Muscle of arm (tissue), 12 donors: ENCODE data around the gene PLCL1. TPM values are rescaled to one million over a fixed set of nuclear protein-coding genes. Genes with fewer than 3 reads are reported as not detected.

ENCODE experiments used
- DNase-seq: peaks from one replicate; pipeline ENCODE4 v3.0.0-alpha.2; 2013
- polyA plus RNA-seq, 12 donors: library from polyadenylated mRNA; unstranded; fragments of 120-200 nt; gene quantifications; one replicate each; pipeline ENCODE4 v1.2.1, GENCODE V29; 2013; ENCODE audit not compliant: insufficient read length in 12 of 12

PLCL1 gene
- polyA plus RNA-seq, 12 donors = 7.8 to 24.6 (median 17.0) TPM; not detected in 1

DNA sequence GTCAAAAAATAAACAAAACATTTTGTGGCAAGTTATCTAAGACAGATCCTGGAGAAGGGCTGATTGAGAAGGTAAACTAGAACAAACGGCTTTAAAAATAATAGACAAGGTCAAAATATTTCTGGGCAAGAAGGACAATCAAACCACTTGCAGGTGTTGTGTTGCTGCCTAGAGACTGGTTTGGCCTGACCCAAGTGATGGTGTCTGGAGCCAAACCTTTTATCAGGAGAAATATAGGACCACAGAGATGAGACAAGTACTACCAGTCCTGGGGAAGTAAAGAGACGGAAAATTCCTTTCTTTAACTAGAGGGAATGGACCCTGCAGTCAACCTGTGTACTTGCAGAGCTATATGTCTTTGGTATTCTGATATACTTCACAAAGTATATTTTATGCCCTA, 44.2 kb downstream of the PLCL1 start:
- no peak for DNase-seq

DNA sequence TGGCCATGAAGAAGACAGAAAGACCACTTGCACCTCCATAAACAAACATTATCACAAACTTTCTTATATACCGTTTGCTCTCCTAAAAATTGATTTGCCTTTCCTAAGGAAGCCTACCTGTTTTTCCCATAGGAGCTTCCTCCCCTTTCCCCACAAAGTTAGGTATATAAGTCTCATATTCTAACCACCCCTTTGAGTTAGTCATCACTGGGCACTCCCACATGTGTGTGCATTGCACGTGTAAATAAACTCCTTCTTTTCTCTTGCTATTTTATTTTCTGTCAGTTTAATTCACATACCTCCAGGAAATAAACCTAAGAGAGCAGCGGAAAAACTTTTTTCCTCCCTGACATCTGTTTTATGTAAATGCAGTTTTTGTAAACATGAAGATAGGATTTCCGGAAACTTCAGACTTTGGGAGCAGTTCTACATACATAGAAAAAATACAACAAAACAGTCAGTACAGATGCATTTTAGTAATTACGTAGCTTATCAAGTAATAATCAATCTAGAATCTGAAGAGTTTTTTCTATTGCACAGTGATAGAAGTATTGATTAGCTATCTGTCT, 46.6 kb downstream of the PLCL1 start:
- DNase-seq = no peak

DNA sequence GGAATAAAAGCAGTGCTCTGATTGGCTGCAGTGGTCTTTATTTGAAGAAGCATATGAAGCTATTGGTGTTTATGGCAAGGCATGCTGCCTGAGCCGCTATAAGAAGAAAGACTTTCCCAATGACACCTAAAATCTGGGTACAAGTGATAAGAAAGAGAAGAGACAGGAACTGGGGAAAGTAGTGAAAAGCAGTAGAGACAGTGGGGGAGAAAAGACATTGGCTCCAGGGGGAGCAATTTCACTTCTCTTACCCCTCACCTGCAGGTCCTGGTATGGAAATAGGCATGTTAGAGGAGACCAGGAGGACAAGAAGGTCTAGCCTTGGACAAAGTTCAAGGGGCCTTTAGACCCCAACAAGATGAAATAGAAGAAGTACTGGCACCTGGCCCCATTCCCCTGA, 47.1 kb downstream of the PLCL1 start:
- no peak for DNase-seq

DNA sequence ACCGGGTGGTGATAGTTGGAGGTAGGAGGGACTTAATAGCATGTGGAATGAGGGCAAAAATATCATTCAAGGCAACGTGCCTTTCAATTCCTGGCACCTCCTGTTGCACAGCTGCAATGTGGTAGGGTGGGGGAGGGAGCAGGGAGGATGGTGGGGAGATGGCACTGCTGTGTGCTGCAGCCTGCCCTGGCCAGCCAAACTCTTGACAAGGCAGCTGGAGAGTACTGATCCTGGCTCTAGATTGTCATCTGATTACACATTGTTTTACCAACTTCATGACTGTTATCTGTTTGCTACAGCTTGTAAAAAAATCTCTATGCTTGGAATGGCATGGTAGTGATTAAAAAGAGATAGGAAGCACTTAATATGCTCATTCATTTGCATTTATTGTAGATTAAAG, 47.7 kb downstream of the PLCL1 start:
- no peak for DNase-seq

DNA sequence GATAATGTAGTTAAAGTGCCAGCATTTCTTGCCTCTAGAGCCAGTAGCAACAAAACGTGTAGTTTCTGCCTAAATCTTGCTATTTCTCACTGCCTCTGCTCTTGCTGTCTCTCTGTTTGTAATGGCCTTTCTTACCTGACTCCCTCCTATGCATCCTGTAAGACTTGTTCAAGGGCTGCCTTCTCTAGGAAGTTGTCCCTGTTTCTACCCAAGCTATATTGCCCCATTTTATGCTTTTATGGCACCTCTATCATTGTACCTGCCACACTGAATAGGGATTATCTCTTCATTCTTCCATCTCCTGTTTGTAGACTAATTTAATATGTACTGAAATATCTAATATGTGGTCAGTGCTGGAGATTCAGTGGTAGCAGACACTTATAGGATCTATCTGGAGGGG, 49.2 kb downstream of the PLCL1 start:
- no peak for DNase-seq

DNA sequence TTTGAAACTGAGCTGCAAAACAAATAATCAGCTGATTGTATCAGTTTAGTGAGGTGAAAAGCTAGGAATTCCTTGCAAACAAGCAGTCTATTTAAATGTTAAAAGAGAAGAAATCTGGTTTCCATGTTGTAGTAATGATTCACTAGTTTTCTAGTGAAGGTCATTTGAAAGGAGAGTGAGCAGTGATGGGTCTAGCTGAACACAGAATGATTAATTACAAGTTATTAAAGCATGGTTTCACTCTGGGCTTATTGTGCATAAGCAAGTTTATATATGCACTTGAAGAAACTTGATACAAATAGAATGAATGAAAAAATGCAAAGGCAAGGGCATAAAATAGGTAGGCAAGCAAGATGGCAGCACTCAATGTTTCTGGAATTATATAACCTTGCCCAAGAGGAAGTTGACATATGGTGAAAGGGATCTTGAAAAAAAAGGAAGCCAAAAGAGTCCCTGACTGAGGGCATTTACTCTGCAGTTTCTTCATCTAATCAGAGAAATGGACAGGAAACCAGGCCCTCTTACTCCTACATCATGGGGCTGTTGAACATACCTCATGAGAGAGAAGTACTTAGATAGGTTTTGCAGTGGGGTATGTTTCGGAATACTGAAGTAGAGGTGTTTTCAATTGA, 53.2 kb downstream of the PLCL1 start:
- DNase-seq = no peak

DNA sequence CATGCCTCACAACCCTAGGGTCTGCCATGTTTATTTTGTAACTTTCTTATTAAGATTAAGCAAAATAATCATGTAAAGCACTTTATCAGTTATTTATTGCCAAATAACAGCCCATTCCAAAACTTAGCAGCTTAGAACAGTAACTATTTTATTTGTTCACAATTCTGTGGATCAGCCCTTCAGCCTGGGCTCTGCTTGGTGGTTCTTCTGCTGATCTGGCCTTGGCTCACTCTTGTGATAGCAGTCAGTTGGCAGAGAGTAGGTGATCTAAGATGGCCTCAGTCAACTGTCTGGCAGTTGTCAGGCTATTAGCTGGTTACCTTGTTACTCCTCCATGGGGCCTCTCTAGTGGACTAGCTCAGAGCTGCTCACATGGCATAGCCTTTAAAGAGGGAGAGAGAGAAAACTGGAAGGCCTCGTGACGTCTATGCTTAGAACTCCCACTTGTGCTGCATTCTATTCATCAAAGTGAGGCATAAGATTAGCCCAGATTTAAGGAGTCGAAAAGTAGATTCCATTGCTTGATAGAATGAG, 54.3 kb downstream of the PLCL1 start:
- no peak for DNase-seq

DNA sequence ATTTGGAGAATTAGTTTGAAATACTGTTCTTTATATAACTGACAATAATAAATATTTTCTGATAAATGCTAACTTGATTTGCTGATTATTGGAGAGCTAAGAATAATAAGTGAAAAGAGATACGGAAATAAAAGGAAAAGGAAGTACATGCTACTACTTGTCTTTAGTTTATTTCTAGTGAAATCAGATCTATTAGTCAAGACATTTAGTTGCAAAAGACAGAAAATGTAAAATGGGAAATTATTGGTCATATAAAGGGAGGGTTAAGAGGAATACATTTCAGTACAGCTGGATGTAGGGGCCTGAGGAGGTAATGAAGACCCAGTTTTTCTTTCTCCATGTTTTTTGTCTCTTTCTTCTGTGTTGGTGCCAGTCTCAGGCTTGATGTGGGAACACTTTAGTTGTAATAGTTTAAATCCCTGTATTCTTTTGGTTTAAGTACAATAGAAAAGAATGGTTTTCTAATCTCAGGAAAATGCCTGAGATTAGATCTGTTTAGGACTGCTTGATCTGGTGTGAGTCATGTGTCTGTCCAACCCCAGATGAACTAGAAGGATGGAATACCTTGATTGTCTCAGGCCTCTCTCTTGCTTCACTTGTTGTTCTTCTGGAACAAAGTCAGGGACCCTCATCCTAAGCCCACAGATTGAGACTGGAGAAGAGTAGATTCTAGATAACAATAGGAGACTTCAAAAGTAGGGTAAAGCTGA, 58.0 kb downstream of the PLCL1 start:
- DNase-seq = no peak

DNA sequence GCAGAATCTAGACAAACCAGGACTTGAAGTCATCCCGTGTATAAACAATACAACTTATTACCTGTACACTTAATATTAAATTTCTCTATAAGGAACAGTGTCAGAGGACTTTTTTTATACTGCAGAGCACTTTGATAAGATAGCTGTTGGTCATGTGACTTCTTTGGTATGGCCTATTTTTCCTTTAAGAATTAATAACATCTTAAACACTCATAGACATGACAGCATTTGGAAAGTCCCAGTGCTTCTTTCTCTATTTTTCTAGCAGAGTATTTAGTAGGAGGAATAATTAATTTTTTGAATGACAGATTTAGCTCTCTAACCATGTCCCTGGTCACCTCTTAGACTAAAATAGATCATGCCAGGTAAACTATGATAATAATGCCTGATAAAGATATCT, 59.4 kb downstream of the PLCL1 start:
- no peak for DNase-seq

DNA sequence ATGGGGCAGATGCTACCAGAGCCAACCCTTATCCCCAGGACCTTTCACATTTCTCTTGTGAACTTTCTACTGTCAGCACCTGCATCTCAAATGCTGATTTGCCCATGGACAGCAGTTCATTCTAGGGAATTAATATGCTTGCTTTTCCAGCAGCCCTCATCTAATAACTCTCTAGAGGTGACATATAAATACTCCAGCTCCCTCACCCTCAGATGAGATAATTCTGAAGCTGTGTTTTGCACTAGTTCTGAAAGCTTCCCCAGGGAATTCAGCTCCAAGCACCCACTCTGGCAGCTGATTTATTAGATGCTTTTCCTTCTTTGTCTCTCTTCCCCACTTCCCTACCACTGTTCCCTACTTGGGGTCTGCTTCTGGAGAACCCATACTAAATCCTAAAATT, 62.1 kb downstream of the PLCL1 start:
- no peak for DNase-seq

DNA sequence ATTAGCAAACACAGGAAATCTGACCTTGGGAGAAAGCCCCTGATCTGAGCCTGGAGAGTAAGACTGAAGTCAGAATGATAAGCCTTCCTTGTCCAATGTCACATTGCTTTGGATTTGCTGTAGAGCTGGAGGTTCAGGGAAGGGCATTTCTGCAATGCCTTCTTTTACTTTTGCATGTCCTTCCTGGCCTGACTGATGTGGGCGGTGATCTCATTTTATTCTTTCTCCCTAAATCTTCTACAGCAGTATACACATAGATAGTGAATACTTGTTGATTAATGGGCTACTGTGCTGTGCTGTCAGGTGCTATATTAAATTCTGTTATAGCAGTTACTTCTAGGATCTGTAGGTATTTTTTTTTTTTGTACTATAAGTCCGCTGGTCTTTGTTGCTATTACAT, 62.6 kb downstream of the PLCL1 start:
- no peak for DNase-seq

DNA sequence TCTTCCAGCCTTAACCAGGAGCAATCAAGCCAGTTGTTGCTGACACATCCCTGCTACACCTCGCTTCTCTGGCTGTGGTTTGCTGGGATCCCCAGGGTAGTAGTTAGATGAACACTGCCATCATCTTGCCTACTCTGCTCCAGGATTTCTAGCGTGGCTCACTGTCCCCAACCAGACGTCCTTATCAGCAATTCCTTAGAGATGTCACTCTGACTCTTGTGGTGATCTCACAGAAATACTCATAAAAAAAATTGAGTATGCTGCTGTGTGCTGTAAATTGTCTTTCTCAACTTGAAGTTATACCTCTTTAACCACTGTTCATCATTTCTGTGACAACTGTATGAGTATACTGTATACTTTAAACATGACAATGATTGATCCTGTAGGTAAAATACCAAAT, 63.2 kb downstream of the PLCL1 start:
- no peak for DNase-seq

DNA sequence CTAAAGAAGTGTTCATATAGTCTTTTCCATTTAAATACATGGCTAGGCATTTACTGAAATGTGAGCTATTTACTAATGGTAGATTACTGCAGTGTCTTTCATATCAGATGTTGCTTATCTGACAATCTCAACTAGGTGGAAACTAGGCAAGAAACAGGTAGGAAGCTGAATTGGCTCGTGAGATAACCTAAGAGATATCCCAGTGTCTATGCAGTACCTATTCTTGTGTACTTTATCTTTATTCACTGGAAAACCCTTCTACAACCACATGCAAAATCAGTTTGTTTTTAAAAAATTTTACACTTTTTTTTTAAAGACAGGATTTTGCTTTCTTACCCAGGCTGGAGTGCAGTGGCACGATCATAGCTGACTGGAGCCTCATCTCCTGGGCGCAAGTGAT, 63.8 kb downstream of the PLCL1 start:
- DNase-seq = no peak

DNA sequence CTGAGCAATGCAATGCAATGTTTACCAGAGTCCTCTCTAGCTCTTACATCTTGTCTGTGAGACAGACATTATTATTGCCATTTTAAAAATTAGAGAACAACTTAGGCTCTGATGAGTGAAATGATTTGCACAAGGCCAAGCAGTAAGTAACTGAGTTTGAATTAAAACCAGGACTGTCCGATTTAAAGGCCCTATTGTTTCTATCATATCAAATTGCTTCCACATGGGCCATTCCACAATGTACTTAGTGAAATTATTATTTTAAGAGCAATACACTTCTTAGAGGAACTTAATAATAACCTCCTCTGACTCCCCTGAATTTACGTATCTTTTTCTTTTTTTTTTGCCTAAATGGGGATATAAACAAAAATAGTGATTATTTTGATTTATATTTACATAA, 64.6 kb downstream of the PLCL1 start:
- no peak for DNase-seq

DNA sequence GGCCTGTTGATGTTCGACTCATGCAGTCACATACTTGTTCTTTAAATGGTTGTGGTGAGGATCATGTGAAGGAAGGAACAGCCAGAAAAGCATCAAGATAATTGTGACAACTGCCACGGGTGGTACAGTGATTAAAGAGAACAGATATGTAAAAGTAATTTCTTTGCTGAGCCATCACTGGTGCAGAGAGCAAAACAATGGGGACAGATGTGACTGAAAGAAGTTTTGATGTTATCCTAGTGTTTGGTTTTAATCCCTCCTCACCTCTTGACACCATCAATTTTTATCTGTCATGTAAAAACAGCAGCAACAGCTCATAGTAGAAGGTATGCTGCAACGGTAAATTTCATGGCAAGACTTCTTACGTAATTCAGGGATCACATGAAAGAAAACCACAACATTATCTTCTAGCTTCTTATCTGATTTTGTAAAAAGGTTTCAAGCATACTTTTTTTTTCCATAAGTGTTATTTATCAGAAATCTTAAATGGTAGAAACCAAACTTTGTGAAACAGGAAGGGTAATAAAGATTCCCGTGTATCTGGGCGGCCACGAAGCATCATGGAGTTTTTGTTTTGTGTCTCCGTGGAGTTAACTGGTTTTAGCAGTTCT, 65.2 kb downstream of the PLCL1 start:
- no peak for DNase-seq

DNA sequence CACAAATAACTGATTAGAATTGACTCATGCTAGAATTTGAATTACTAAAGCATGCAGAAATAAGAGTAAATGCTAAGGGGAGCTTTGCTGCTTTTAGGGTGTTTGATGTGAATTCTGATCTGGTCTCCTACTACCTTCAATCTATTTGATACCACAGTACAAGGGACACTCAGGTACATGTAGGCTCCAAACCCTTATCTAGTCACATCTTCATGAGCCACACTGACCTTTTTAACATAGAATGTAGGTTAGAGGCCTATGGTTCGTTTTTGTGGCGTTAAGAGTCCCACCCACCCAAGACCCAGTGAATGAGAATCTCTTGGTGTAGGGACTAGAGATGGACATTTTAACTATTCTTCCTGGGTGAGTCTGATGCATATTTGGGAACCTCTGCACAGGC, 65.7 kb downstream of the PLCL1 start:
- DNase-seq = no peak

DNA sequence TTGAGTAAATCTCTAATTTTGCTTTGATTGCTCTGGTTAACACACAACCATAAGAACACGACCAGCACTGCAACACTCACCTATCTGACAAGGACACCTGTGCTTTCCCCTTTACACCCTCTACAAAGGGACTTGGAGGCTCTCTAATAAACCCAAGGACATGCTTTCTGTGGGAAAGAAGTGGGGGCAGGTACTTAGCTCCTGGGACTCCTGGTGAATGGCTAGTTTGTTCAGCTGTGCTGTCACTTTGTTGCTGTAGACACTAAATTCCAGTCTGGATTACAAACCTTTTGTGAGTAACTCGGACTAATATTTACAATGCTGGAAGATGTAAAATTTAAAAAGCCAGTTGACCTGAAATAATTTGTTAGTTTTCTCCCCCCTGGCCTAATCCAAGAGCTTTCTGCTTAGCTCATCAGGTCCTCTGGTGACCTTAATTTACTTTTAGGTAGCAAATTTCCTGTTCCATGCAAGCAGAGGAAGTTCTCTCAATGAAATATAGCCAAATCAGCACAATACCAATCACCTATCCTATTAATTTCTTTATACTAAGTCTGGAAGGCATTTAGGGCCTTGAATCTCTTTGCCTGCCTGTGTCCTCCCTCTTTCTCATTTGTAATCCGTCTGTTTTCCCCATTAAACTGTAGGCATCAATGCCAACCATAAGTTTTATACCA, 67.5 kb downstream of the PLCL1 start:
- no peak for DNase-seq

DNA sequence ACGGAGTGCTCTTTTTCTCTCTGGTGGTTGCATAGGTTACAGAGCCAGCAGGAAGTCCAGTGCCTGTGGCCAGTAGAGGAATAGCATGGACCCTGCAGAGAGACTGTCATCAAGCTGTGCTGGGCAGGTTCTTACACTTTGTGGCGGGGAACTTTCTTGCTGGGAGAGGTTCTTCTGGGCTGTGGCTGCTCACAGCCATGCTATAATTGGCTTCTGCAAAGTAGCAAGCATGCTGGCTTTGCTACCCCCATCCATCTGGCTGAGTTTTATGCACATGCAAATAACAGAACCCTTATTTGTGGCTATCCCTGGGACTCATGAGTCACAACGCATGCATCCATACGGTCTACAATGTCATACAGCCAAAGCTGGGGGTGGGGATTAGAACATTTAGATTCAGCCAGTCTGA, 68.9 kb downstream of the PLCL1 start:
- DNase-seq = no peak

DNA sequence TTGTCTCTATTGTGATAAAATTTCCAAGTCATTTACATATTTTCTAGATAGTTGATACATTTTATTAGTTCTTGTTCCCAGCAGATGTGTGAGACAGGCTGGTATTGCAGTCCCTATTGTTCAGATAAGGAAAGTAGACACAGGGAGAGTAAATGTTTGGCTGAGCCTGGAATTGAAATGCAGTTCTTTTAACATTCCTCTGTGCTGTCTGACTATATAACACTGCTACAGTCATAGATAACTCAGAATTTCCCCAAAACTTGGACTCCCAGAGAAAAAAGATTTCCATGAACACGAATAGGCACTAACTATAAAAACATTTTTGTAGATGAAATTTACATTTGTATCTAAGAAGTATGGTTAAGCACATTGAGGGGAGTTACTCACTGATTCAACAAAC, 71.4 kb downstream of the PLCL1 start:
- no peak for DNase-seq

DNA sequence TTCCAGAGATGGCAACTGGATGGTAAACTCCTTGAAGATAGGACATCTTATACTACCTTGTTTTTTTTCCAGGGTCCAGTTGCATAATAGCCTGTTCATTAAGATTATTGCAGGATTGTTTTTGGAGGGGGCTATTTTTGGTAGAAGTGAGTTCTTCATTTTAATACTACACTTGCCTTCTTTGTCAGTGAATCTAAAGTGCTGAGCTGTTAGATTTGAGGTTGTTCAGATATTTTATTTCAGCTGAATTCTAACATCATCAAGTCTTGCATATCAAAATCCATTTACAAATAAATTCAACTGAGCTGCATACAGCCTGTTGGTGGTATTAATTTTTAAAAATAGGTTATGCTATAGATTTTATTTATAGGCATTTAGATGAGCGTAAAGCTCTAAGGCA, 72.1 kb downstream of the PLCL1 start:
- no peak for DNase-seq

DNA sequence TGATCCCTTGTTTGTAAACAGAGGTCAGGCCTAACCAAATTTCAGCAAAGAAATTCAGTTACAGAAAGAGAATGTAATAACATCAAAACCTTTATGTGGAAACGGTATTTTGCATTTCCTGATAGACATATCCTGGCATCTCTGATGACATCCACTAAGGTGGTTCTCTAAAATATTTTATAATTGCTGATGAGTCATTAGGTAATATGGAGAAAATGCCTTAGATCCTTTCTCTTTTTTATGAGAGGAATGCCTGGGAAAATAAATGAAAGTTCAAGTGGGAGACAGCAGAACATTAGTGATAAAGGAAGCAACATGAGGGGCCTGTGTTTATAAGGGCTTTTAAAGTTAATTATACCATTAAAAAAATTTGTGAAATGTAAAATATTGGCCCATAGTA, 72.6 kb downstream of the PLCL1 start:
- DNase-seq = no peak

DNA sequence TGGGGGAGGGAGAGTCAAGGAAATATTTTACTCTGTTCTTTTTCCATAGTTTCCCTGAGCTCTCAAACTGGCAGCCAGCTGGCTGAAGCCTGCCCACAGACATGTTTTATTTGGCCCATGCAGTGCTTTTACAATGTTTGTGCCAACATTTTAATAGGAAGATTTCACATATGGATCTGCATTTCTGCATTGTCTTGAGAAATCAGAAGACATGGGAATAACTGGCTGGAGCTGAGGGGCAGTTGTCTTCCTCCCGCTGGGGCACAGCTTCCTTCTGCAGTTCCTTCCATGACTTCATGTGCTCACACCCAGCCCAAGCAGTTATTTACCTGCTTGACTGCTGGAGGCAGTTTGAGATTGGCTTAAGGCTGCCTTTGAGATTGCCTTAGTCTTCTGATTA, 74.4 kb downstream of the PLCL1 start:
- DNase-seq = no peak
